Activated CD8-positive, alpha-beta T cell treated with anti-CD3 and anti-CD28 coated beads for 36 hours (primary cell): ENCODE measurements around the gene SPACDR. TPM values are rescaled to one million over a fixed set of nuclear protein-coding genes. Genes with fewer than 3 reads are reported as not detected.

ENCODE experiments used
- ATAC-seq: fragments of 200-7000 bp; cut with Tn5 transposase; one replicate; pipeline ENCODE4 v1.10.0; 2021; ENCODE audit warnings: mild to moderate bottlenecking, moderate library complexity
- CTCF ChIA-PET: fragments of 350-600 bp; sonication (Branson Sonifier 250); formaldehyde crosslinking; loops from one replicate; lab custom pipeline; 2021; ENCODE audit warnings: antibody characterized with exemption; lab: Charles Lee
- POLR2A ChIA-PET: fragments of 350-600 bp; sonication (Branson Sonifier 250); formaldehyde crosslinking; loops from one replicate; lab custom pipeline; 2021; ENCODE audit warnings: antibody characterized with exemption; lab: Charles Lee
- DNase-seq: peaks from one replicate; pipeline ENCODE4 v3.0.0-alpha.2; 2020
- H3K27ac Mint-ChIP-seq: one replicate; pipeline ENCODE4 v1.8.0; 2021; ENCODE audit warnings: mild to moderate bottlenecking, mixed read lengths
- H3K27me3 Mint-ChIP-seq: one replicate; pipeline ENCODE4 v1.8.0; 2021; ENCODE audit warnings: mixed read lengths
- H3K36me3 Mint-ChIP-seq: one replicate; pipeline ENCODE4 v1.8.0; 2021; ENCODE audit warnings: low read depth, mixed read lengths
- H3K4me1 Mint-ChIP-seq: one replicate; pipeline ENCODE4 v1.8.0; 2021; ENCODE audit warnings: low read depth, mixed read lengths
- H3K4me3 Mint-ChIP-seq: one replicate; pipeline ENCODE4 v1.8.0; 2021; ENCODE audit warnings: mild to moderate bottlenecking, moderate library complexity, mixed read lengths
- H3K9me3 Mint-ChIP-seq: one replicate; pipeline ENCODE4 v1.8.0; 2021; ENCODE audit warnings: mixed read lengths
- intact Hi-C: fragments of 100-400 bp; cut with micrococcal nuclease; formaldehyde crosslinking; loops from one replicate; pipeline ENCODE4 v1.10.0; 2022
- total RNA-seq, 2 experiments: library from RNA; stranded (reverse); gene quantifications; one replicate each; pipeline ENCODE4 v1.2.3, GENCODE V29; 2021
- TF ChIP-seq, protein P1 (sequence below): fragments of 200-600 bp; IDR thresholded peaks from one replicate; pipeline ENCODE4 v1.8.0; 2022; ENCODE audit warnings: antibody characterized with exemption, mild to moderate bottlenecking

SPACDR gene
- total RNA-seq, 2 experiments from 2014 or later, result 3.7 to 4.6 TPM

DNA sequence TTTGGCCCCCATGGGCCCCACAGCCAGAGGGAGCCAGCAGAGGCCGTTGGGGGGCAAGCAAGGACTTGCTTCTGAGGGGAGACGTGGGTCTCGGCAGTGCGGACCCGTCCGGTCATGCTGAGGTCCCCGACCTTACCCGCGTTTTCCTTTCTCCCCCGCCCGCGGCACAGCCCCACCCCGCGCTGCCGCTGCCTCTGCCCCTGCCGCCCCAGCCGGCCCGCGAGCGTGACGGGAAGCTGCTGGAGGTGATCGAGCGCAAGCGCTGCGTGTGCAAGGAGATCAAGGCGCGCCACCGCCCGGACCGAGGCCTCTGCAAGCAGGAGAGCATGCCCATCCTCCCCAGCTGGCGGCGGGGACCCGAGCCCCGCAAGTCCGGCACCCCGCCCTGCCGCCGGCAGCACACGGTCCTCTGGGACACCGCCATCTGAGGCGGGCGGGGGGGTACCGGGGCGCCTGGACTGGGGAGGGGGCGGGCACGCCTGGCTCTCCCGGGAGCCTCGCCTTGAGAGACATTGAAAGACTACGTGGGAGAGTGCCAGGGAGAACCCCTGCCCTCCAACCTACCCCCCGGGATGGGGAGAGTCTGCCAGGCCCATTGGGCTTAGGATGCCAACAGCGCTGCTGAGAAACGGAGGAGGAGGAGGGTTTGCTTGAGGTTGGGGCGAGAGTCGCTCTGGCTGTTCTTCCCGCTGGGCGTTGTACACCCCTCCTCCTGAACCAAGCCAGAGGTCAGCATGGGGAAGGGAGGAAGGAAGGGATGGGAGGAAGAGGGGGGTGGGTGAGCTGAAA, 29.6 kb upstream of the SPACDR start:
- TF ChIP-seq, protein P1, sequence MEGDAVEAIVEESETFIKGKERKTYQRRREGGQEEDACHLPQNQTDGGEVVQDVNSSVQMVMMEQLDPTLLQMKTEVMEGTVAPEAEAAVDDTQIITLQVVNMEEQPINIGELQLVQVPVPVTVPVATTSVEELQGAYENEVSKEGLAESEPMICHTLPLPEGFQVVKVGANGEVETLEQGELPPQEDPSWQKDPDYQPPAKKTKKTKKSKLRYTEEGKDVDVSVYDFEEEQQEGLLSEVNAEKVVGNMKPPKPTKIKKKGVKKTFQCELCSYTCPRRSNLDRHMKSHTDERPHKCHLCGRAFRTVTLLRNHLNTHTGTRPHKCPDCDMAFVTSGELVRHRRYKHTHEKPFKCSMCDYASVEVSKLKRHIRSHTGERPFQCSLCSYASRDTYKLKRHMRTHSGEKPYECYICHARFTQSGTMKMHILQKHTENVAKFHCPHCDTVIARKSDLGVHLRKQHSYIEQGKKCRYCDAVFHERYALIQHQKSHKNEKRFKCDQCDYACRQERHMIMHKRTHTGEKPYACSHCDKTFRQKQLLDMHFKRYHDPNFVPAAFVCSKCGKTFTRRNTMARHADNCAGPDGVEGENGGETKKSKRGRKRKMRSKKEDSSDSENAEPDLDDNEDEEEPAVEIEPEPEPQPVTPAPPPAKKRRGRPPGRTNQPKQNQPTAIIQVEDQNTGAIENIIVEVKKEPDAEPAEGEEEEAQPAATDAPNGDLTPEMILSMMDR, result no peak
- H3K9me3 Mint-ChIP-seq, result no peaks in the 10 kb centered on the region
- DNase-seq (peak; percentile 76), ATAC-seq (peak; percentile 93)
- ChIA-PET POLR2A (interaction anchor here (0.6 to 1.8 kb wide), 5 partner anchors 11 to 78 kb away, joined by 3 to 7 read pairs (median 4); no protein-coding TSS in a partner anchor), CTCF (interaction anchor here (0.8 to 2.5 kb wide), 7 partner anchors 11 to 212 kb away, joined by 3 to 17 read pairs (median 4); no protein-coding TSS in a partner anchor)
- H3K4me1 Mint-ChIP-seq, result peaks cover 8% of the 10 kb centered on the region
- intact Hi-C loops, result no loop called here
- no peak overlapping the region for H3K27ac Mint-ChIP-seq
- H3K36me3 Mint-ChIP-seq, result no peaks in the 10 kb centered on the region
- peak overlapping the region; percentile 61 for H3K4me3 Mint-ChIP-seq
- H3K27me3 Mint-ChIP-seq, result no peaks in the 10 kb centered on the region

DNA sequence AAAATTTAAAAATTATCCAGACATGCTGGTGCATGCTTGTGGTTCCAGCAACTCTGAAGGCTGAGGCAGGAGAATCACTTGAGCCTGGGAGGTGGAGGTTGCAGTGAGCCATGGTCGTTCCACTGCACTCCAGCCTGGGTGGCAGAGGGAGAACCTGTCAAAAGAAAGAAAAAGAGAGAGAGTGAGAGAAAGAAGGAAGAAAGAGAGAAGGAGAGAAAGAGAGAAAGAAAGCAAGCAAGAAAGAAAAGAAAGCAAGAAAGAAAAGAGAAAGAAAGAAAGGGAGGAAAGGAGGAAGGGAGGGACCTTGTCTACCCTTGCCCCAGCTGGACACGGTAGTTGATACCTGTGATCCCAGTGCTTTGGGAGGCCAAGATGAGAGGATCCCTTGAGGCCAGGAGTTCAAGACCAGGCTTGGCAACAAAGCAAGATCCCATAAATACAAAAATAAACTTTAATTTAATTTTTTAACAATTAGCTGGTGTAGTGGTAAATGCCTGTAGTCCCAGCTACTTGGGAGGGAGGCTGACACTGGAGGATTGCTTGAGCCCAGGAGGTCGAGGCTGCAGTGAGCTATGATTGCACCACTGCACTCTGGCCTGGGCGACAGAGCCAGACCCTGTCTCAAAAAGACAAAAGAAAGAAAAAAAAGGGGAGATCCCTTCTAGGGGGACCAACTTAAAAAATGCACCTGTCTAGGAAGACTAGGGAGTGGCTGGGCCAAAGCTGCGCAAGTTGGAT, 28.8 kb upstream of the SPACDR start:
- Mint-ChIP-seq H3K4me1 (peaks cover 8% of the 10 kb centered on the region), H3K36me3 (no peaks in the 10 kb centered on the region), H3K4me3 (peak overlapping the region; percentile 60), H3K27ac (peak overlapping the region; percentile 5), H3K9me3 (no peaks in the 10 kb centered on the region), H3K27me3 (no peaks in the 10 kb centered on the region)
- ChIA-PET CTCF (interaction anchor here (0.8 to 2.5 kb wide), 7 partner anchors 10 to 212 kb away, joined by 3 to 17 read pairs (median 4); no protein-coding TSS in a partner anchor), POLR2A (interaction anchor here (0.7 to 1.8 kb wide), 4 partner anchors 10 to 76 kb away, joined by 3 to 7 read pairs (median 4); no protein-coding TSS in a partner anchor)
- TF ChIP-seq, protein P1, result no peak
- DNase-seq (no peak), ATAC-seq (peak; percentile 14)
- intact Hi-C loops, result no loop called here

DNA sequence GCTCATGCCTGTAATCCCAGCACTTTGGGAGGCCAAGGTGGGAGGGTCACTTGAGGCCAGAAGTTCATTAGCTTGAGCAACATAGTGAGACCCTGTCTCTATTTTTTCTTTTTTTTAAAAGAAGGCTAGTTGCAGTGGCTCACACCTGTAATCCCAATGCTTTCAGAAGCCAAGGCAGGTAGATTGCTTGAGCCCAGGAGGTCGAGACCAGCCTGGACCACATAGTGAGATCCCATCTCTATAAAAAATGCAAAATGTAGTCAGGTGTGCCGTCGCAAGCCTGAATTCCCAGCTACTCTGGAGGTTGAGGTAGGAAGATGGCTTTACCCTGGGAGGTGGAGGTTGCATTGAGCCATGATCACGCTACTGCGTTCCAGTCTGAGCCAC, 27.1 kb upstream of the SPACDR start:
- CTCF ChIA-PET, result interaction anchor here (0.8 kb wide), 1 partner anchor 26 kb away, joined by 3 read pairs; no protein-coding TSS in a partner anchor
- TF ChIP-seq, protein P1, result no peak
- H3K27me3 Mint-ChIP-seq, result no peaks in the 10 kb centered on the region
- no peaks in the 10 kb centered on the region for H3K36me3 Mint-ChIP-seq
- POLR2A ChIA-PET, result no interaction called here
- no peaks in the 10 kb centered on the region for H3K9me3 Mint-ChIP-seq
- intact Hi-C loops, result no loop called here
- H3K27ac Mint-ChIP-seq, result no peak overlapping the region
- DNase-seq (no peak), ATAC-seq (no peak)
- H3K4me1 Mint-ChIP-seq, result peaks cover 8% of the 10 kb centered on the region
- no peak overlapping the region for H3K4me3 Mint-ChIP-seq

DNA sequence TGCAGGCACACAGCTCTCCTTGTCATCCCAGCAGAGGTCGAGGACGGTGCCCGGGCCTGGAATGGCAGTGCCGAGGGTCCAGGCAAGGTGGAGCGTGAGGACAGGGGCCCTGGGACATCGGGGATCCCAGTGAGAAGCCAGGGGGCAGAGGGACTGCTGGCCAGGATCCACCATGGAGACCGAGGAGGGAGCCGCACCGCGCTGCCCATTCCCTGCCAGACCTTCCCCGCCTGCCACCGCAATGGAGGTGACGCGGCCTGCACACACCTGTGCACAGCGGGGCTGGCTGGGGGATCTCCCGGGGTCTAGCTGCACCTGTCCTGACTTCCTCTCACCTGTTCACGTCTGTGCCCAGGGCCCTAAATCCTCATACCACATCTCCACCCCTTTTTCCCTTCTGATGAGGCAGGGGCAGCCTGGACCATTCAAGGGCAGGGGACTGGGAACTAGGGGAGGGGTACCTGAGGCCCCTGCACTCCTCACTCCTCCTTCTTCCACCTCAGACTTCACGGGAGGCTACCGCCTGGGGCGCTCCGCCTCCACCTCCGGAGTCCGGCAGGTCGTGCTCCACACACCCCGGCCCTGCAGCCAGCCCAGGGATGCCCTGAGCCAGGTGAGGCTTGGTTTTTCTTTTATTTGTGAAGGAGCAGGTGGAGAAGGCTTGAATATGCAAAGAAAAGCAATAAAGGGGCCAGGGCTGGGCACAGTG, 26.6 kb upstream of the SPACDR start:
- Mint-ChIP-seq H3K27me3 (no peaks in the 10 kb centered on the region), H3K27ac (no peak overlapping the region), H3K9me3 (no peaks in the 10 kb centered on the region), H3K4me3 (no peak overlapping the region), H3K4me1 (peaks cover 8% of the 10 kb centered on the region), H3K36me3 (no peaks in the 10 kb centered on the region)
- intact Hi-C loops, result no loop called here
- ChIA-PET POLR2A (no interaction called here), CTCF (interaction anchor here (0.6 to 2.4 kb wide), 3 partner anchors 21 to 78 kb away, joined by 3 to 6 read pairs (median 4); no protein-coding TSS in a partner anchor)
- DNase-seq (no peak), ATAC-seq (no peak)
- TF ChIP-seq, protein P1, result no peak
